Lung (tissue), 12 donors: ENCODE data around the gene GH1. TPM values are rescaled to one million over a fixed set of nuclear protein-coding genes. Genes with fewer than 3 reads are reported as not detected.
A peak's percentile ranks its signal among the peaks of the same experiment; 100 is the strongest.

Experiments
- ATAC-seq: fragments of 200-7000 bp; cut with Tn5 transposase; one replicate; pipeline ENCODE4 v1.9.1; 2020; ENCODE audit warnings: moderate number of reproducible peaks; ENCODE audit not compliant: insufficient read depth, low FRiP score
- DNase-seq, 3 donors: peaks; one replicate each; pipeline ENCODE4 v3.0.0-alpha.2; 2013 to 2017
- H3K27ac ChIP-seq, 2 donors: one replicate each; pipeline ENCODE4 v1.5.1; 2013; ENCODE audit warnings: mild to moderate bottlenecking in 2 of 2, moderate library complexity in 2 of 2, control low read depth in 1 of 2, inconsistent platforms in 1 of 2, low read depth in 1 of 2, low read length in 1 of 2
- H3K27me3 ChIP-seq, 3 donors: one replicate each; pipeline ENCODE4 v1.5.1; 2013; ENCODE audit warnings: low read length in 2 of 3; ENCODE audit not compliant: control insufficient read depth in 3 of 3, insufficient read depth in 3 of 3
- H3K36me3 ChIP-seq, 4 donors: one replicate each; pipeline ENCODE4 v1.5.1; 2013; ENCODE audit warnings: low read length in 4 of 4, mild to moderate bottlenecking in 1 of 4, moderate library complexity in 1 of 4; ENCODE audit not compliant: control insufficient read depth in 4 of 4, insufficient read depth in 4 of 4
- H3K4me1 ChIP-seq, 5 donors: one replicate each; pipeline ENCODE4 v1.5.1; 2013; ENCODE audit warnings: low read length in 5 of 5, mild to moderate bottlenecking in 2 of 5, moderate library complexity in 1 of 5; ENCODE audit not compliant: control insufficient read depth in 5 of 5, insufficient read depth in 5 of 5
- H3K4me3 ChIP-seq: one replicate; pipeline ENCODE4 v1.5.1; 2013; ENCODE audit warnings: mild to moderate bottlenecking, control low read depth, moderate library complexity
- H3K9ac ChIP-seq, 2 donors: one replicate each; pipeline ENCODE4 v1.5.1; 2013; ENCODE audit warnings: low read length in 2 of 2, control low read depth in 1 of 2; ENCODE audit not compliant: insufficient read depth in 1 of 2
- H3K9me3 ChIP-seq, 4 donors: one replicate each; pipeline ENCODE4 v1.5.1; 2013; ENCODE audit warnings: low read length in 3 of 4, mild to moderate bottlenecking in 1 of 4, moderate library complexity in 1 of 4; ENCODE audit not compliant: control insufficient read depth in 4 of 4, insufficient read depth in 3 of 4
- CTCF ChIP-seq: IDR thresholded peaks from 2 replicates; pipeline ENCODE4 v1.5.1; 2012; ENCODE audit warnings: mild to moderate bottlenecking; ENCODE audit errors: control extremely low read depth, extremely low read depth
- WGBS, 2 donors: extraction: QIAGEN DNeasy Blood & Tissue Kit; methylation state at CpG; one replicate each; pipeline ENCODE4 v1.1.7; 2013; 5-methylcytosine and 5-hydroxymethylcytosine counted together
- polyA plus RNA-seq, 2 donors: library from polyadenylated mRNA; stranded (reverse); fragments of 200-250 nt; gene quantifications; one replicate each; pipeline ENCODE4 v1.2.1, GENCODE V29; 2013
- total RNA-seq, 2 donors: library from RNA; depleted of rRNA in 1 of 2; stranded (reverse); fragments of >200 nt in 1 of 2; gene quantifications; one replicate each; pipeline ENCODE4 v1.2.1, GENCODE V29; 2014 to 2021
- donor health status: control.
- donor health status: control.
- donor health status: Bipolar disorder and iron deficiency.
- donor health status: healthy.
- donor health status: DM: yes; HTN: yes; CAD: no.

The GH1 gene
- total and polyA plus RNA-seq, 4 donors = not detected

GRCh38 chr17:63931981-63932561 is 13.4 kb upstream of the GH1 start, which contains the start of gene CD79B:
CD79B (minus strand) TSS chr17:63932331; CDS start chr17:63932261, 70 bp downstream.
- Histone ChIP-seq H3K27me3 (no peaks in the 10 kb centered on the region), H3K4me1 (peaks cover 0 to 5% (median 0%) of the 10 kb centered on the region in 5 donors), H3K27ac (peak within 1 kb of the TSS in 1 of 2 donors; percentile 42), H3K9ac (no peak within 1 kb of the TSS), H3K4me3 (no peak within 1 kb of the TSS), H3K9me3 (no peaks in the 10 kb centered on the region), H3K36me3 (no peaks in the 10 kb centered on the region)
- ATAC-seq (no peak), DNase-seq (no peak)
- no peak for TF ChIP-seq CTCF
- WGBS, 2 donors = 30 to 57% methylated on average over 19 of the region's 19 CpGs

- Histone ChIP-seq H3K4me3 (no peak overlapping the region), H3K4me1 (peaks cover 0 to 5% (median 0%) of the 10 kb centered on the region in 5 donors), H3K27ac (peak overlapping the region in 1 of 2 donors; percentile 42), H3K9me3 (no peaks in the 10 kb centered on the region), H3K36me3 (no peaks in the 10 kb centered on the region), H3K9ac (no peak overlapping the region), H3K27me3 (no peaks in the 10 kb centered on the region)
- peak in 2 of 3 donors; percentile 44 to 53 for DNase-seq
- 32 to 46% methylated on average over 13 to 16 of the region's 16 CpGs for WGBS, 2 donors
- TF ChIP-seq CTCF = no peak
- ATAC-seq = peak; percentile 54
These were observed 12.4 kb upstream of the GH1 start for GRCh38 chr17:63930951-63931575.

GRCh38 chr17:63929860-63930766 is 11.5 kb upstream of the GH1 start:
- 86 to 91% methylated on average over 24 of the region's 24 CpGs for WGBS, 2 donors
- Histone ChIP-seq H3K4me3 (no peak overlapping the region), H3K27ac (no peak overlapping the region), H3K36me3 (no peaks in the 10 kb centered on the region), H3K27me3 (no peaks in the 10 kb centered on the region), H3K4me1 (peaks cover 0 to 5% (median 0%) of the 10 kb centered on the region in 5 donors), H3K9me3 (no peaks in the 10 kb centered on the region), H3K9ac (no peak overlapping the region)
- ATAC-seq (no peak), DNase-seq (no peak)
- TF ChIP-seq CTCF = no peak
